Trophoblast cell (in vitro differentiated cells and primary cell): ENCODE data around the gene FAM83E.

ENCODE experiments used
- DNase-seq, 2 donors: peaks; one replicate each; pipeline ENCODE4 v3.0.0-alpha.2; 2016
- H2AFZ ChIP-seq: 2 replicates; pipeline ENCODE4 v1.6.1; 2013; ENCODE audit warnings: low read length, moderate library complexity, mild to moderate bottlenecking; ENCODE audit not compliant: insufficient read depth, poor library complexity
- H2AK5ac ChIP-seq: 2 replicates; pipeline ENCODE4 v1.6.1; 2013; ENCODE audit warnings: mild to moderate bottlenecking, low read length
- H2BK120ac ChIP-seq: 2 replicates; pipeline ENCODE4 v1.6.1; 2013; ENCODE audit warnings: low read length, mild to moderate bottlenecking, moderate library complexity; ENCODE audit not compliant: insufficient read depth, poor library complexity
- H2BK12ac ChIP-seq: 2 replicates; pipeline ENCODE4 v1.6.1; 2013; ENCODE audit warnings: mild to moderate bottlenecking, low read length, moderate library complexity
- H2BK5ac ChIP-seq: 2 replicates; pipeline ENCODE4 v1.6.1; 2013; ENCODE audit warnings: low read length, low read depth, moderate library complexity, mild to moderate bottlenecking; ENCODE audit not compliant: poor library complexity
- H3K14ac ChIP-seq: 2 replicates; pipeline ENCODE4 v1.6.1; 2013; ENCODE audit warnings: mild to moderate bottlenecking, low read length
- H3K18ac ChIP-seq: 2 replicates; pipeline ENCODE4 v1.6.1; 2013; ENCODE audit warnings: mild to moderate bottlenecking, low read length
- H3K23ac ChIP-seq: 2 replicates; pipeline ENCODE4 v1.6.1; 2013; ENCODE audit warnings: low read length
- H3K27ac ChIP-seq: 2 replicates; pipeline ENCODE4 v1.5.1; 2013; ENCODE audit warnings: low read depth, mild to moderate bottlenecking, inconsistent platforms, low read length, moderate library complexity
- H3K27me3 ChIP-seq: 2 replicates; pipeline ENCODE4 v1.6.1; 2013; ENCODE audit warnings: inconsistent platforms, mild to moderate bottlenecking, low read length, moderate library complexity; ENCODE audit not compliant: insufficient read depth
- H3K36me3 ChIP-seq, 2 experiments: 1 replicate in 1 of 2; 2 replicates in 1 of 2; pipeline ENCODE4 v1.6.1; 2013; ENCODE audit warnings: low read length in 2 of 2, mild to moderate bottlenecking in 2 of 2, moderate library complexity in 1 of 2; ENCODE audit not compliant: insufficient read depth in 2 of 2, control insufficient read depth in 1 of 2
- H3K4ac ChIP-seq: 2 replicates; pipeline ENCODE4 v1.6.1; 2013; ENCODE audit warnings: low read depth, mild to moderate bottlenecking, low read length, moderate library complexity
- H3K4me1 ChIP-seq, 2 experiments: 1 replicate in 1 of 2; 2 replicates in 1 of 2; pipeline ENCODE4 v1.6.1; 2013; ENCODE audit warnings: low read length in 2 of 2, mild to moderate bottlenecking in 2 of 2, moderate library complexity in 1 of 2; ENCODE audit not compliant: insufficient read depth in 2 of 2, control insufficient read depth in 1 of 2
- H3K4me2 ChIP-seq: 2 replicates; pipeline ENCODE4 v1.6.1; 2013; ENCODE audit warnings: inconsistent platforms, mild to moderate bottlenecking, low read length, moderate library complexity
- H3K4me3 ChIP-seq: 2 replicates; pipeline ENCODE4 v1.5.1; 2013; ENCODE audit warnings: mild to moderate bottlenecking, low read depth, low read length, inconsistent platforms
- H3K79me1 ChIP-seq: one replicate; pipeline ENCODE4 v1.6.1; 2013; ENCODE audit warnings: low read length
- H3K79me2 ChIP-seq: 2 replicates; pipeline ENCODE4 v1.6.1; 2013; ENCODE audit warnings: low read length, mild to moderate bottlenecking; ENCODE audit not compliant: control insufficient read depth, insufficient read depth, poor library complexity
- H3K9ac ChIP-seq: 2 replicates; pipeline ENCODE4 v1.6.1; 2013; ENCODE audit warnings: mild to moderate bottlenecking, low read length
- H3K9me3 ChIP-seq: 2 replicates; pipeline ENCODE4 v1.6.1; 2013; ENCODE audit warnings: low read depth, mild to moderate bottlenecking, control low read depth, inconsistent platforms, low read length; ENCODE audit not compliant: insufficient read depth
- H4K12ac ChIP-seq: 2 replicates; pipeline ENCODE4 v1.6.1; 2013; ENCODE audit warnings: low read depth, mild to moderate bottlenecking, low read length, moderate library complexity
- H4K8ac ChIP-seq: 2 replicates; pipeline ENCODE4 v1.6.1; 2013; ENCODE audit warnings: low read depth, mild to moderate bottlenecking, low read length, moderate library complexity
- H4K91ac ChIP-seq: one replicate; pipeline ENCODE4 v1.6.1; 2013; ENCODE audit warnings: low read depth, mild to moderate bottlenecking, low read length, moderate library complexity
- WGBS: extraction: QIAGEN DNeasy Blood & Tissue Kit; methylation state at CpG from one replicate; pipeline ENCODE4 v1.1.7; 2013; ENCODE audit warnings: missing lambda C conversion rate; ENCODE audit not compliant: insufficient read length, insufficient coverage; ENCODE audit errors: extremely low coverage; 5-methylcytosine and 5-hydroxymethylcytosine counted together

FAM83E gene

GRCh38 chr19:48625891-48626327 is 11.0 kb upstream of the FAM83E start:
- Histone ChIP-seq H2BK12ac (no peak overlapping the region), H3K79me1 (peaks cover 5% of the 10 kb centered on the region), H3K4ac (no peak overlapping the region), H4K8ac (no peak overlapping the region), H3K4me2 (no peak overlapping the region), H2AFZ (no peak overlapping the region), H2BK120ac (no peak overlapping the region), H3K36me3 (peaks cover 2 to 3% of the 10 kb centered on the region in 2 experiments), H3K79me2 (no peaks in the 10 kb centered on the region), H3K9ac (no peak overlapping the region), H4K12ac (no peak overlapping the region), H3K18ac (no peak overlapping the region), H3K27ac (no peak overlapping the region), H2AK5ac (no peak overlapping the region), H3K9me3 (no peaks in the 10 kb centered on the region), H3K4me1 (peaks cover 10 to 20% of the 10 kb centered on the region in 2 experiments), H4K91ac (no peak overlapping the region), H3K23ac (no peak overlapping the region), H2BK5ac (no peak overlapping the region), H3K14ac (no peak overlapping the region), H3K4me3 (no peak overlapping the region), H3K27me3 (no peaks in the 10 kb centered on the region)
- DNase-seq, result no peak
- WGBS, result no CpG with 5 or more reads among the region's 30 CpGs

- Histone ChIP-seq H3K36me3 (peaks cover 2 to 3% of the 10 kb centered on the region in 2 experiments), H4K91ac (peak overlapping the region; percentile 10), H2AFZ (no peak overlapping the region), H3K23ac (no peak overlapping the region), H4K12ac (no peak overlapping the region), H2BK120ac (no peak overlapping the region), H3K27me3 (no peaks in the 10 kb centered on the region), H3K4ac (peak overlapping the region; percentile 15), H3K9ac (peak overlapping the region; percentile 81), H3K4me3 (peak overlapping the region; percentile 80), H3K79me1 (peaks cover 4% of the 10 kb centered on the region), H3K79me2 (no peaks in the 10 kb centered on the region), H2AK5ac (no peak overlapping the region), H2BK12ac (no peak overlapping the region), H2BK5ac (no peak overlapping the region), H3K18ac (no peak overlapping the region), H3K4me2 (peak overlapping the region; percentile 93), H3K14ac (peak overlapping the region; percentile 6), H4K8ac (no peak overlapping the region), H3K4me1 (peaks cover 7 to 12% of the 10 kb centered on the region in 2 experiments), H3K9me3 (no peaks in the 10 kb centered on the region), H3K27ac (no peak overlapping the region)
- no CpG with 5 or more reads among the region's 24 CpGs for WGBS
- DNase-seq, result no peak
Observed at GRCh38 chr19:48624791-48625723, 10.2 kb upstream of the FAM83E start.

GRCh38 chr19:48624067-48624594 is 9.3 kb upstream of the FAM83E start:
- peaks cover 2 to 3% of the 10 kb centered on the region in 2 experiments for H3K36me3 ChIP-seq
- peaks cover 7% of the 10 kb centered on the region for H3K79me1 ChIP-seq
- peak overlapping the region; percentile 94 for H4K8ac ChIP-seq
- peak overlapping the region; percentile 81 for H3K9ac ChIP-seq
- H3K18ac ChIP-seq, result peak overlapping the region; percentile 45
- H3K27ac ChIP-seq, result peak overlapping the region; percentile 76
- no peaks in the 10 kb centered on the region for H3K79me2 ChIP-seq
- peak overlapping the region; percentile 80 for H4K12ac ChIP-seq
- H3K9me3 ChIP-seq, result no peaks in the 10 kb centered on the region
- peak overlapping the region; percentile 83 for H2AFZ ChIP-seq
- H2BK5ac ChIP-seq, result peak overlapping the region; percentile 67
- peak; percentile 96 to 97 for DNase-seq
- H4K91ac ChIP-seq, result peak overlapping the region; percentile 74
- H2BK12ac ChIP-seq, result no peak overlapping the region
- WGBS, result no CpG with 5 or more reads among the region's 40 CpGs
- H3K4me2 ChIP-seq, result peak overlapping the region; percentile 93
- H3K4ac ChIP-seq, result peak overlapping the region; percentile 44
- peak overlapping the region; percentile 1 for H3K14ac ChIP-seq
- peaks cover 6 to 10% of the 10 kb centered on the region in 2 experiments for H3K4me1 ChIP-seq
- no peak overlapping the region for H2AK5ac ChIP-seq
- peak overlapping the region; percentile 80 for H3K4me3 ChIP-seq
- no peaks in the 10 kb centered on the region for H3K27me3 ChIP-seq
- H3K23ac ChIP-seq, result no peak overlapping the region
- peak overlapping the region; percentile 46 for H2BK120ac ChIP-seq

- H3K27me3 ChIP-seq, result no peaks in the 10 kb centered on the region
- peak overlapping the region; percentile 94 for H4K8ac ChIP-seq
- peak overlapping the region; percentile 80 for H4K12ac ChIP-seq
- H3K18ac ChIP-seq, result no peak overlapping the region
- peak overlapping the region; percentile 74 for H4K91ac ChIP-seq
- WGBS, result no CpG with 5 or more reads among the region's 8 CpGs
- no peak overlapping the region for H3K4ac ChIP-seq
- H3K23ac ChIP-seq, result no peak overlapping the region
- H2BK5ac ChIP-seq, result peak overlapping the region; percentile 67
- H2AFZ ChIP-seq, result peak overlapping the region; percentile 83
- H2BK12ac ChIP-seq, result no peak overlapping the region
- no peaks in the 10 kb centered on the region for H3K9me3 ChIP-seq
- no peak overlapping the region for H2AK5ac ChIP-seq
- peaks cover 3% of the 10 kb centered on the region for H3K79me2 ChIP-seq
- peaks cover 6 to 10% of the 10 kb centered on the region in 2 experiments for H3K4me1 ChIP-seq
- H3K36me3 ChIP-seq, result peaks cover 2 to 3% of the 10 kb centered on the region in 2 experiments
- peak overlapping the region; percentile 9 for H3K9ac ChIP-seq
- H3K79me1 ChIP-seq, result peaks cover 11% of the 10 kb centered on the region
- no peak overlapping the region for H3K4me3 ChIP-seq
- no peak for DNase-seq
- peak overlapping the region; percentile 53 for H3K4me2 ChIP-seq
- H2BK120ac ChIP-seq, result peak overlapping the region; percentile 46
- no peak overlapping the region for H3K14ac ChIP-seq
- H3K27ac ChIP-seq, result peak overlapping the region; percentile 76
Observed at GRCh38 chr19:48623556-48624066, 8.7 kb upstream of the FAM83E start.
